ENCODE results near the gene TGIF2. TPM values are rescaled to one million over a fixed set of nuclear protein-coding genes. Genes with fewer than 3 reads are reported as not detected.
A peak's percentile ranks its signal among the peaks of the same experiment; 100 is the strongest.

The TGIF2 gene
- total RNA-seq, 2 donors from 2014 or later: 33.4 to 39.0 TPM

GRCh38 chr20:36544134-36545018 is 29.0 kb upstream of the TGIF2 start:
- H3K9me3 ChIP-seq (ENCODE audit: control insufficient read depth, low read length): no peaks in the 10 kb centered on the region
- peaks cover 54% of the 10 kb centered on the region for H3K36me3 ChIP-seq (ENCODE audit: control insufficient read depth, insufficient read depth, low read length)
- peaks cover 2% of the 10 kb centered on the region for H3K27me3 Mint-ChIP-seq (ENCODE audit: insufficient read depth)
- peak overlapping the region; percentile 89 for H3K4me3 ChIP-seq (ENCODE audit: low read length)
- H3K9me3 Mint-ChIP-seq: no peaks in the 10 kb centered on the region
- no peak overlapping the region for H3K27ac ChIP-seq (ENCODE audit: low read depth, low read length)
- no peaks in the 10 kb centered on the region for H3K27me3 ChIP-seq (ENCODE audit: control insufficient read depth, insufficient read depth, low read length, poor library complexity, severe bottlenecking)
- TF ChIP-seq CTCF (conservative IDR thresholded peaks at IDR 0.05): no peak
- H3K9ac ChIP-seq (ENCODE audit: extremely low read depth, low read length, poor library complexity, severe bottlenecking): no peak overlapping the region
- H3K4me3 Mint-ChIP-seq: no peak overlapping the region
- peaks cover 20% of the 10 kb centered on the region for H3K4me1 ChIP-seq (ENCODE audit: control insufficient read depth, insufficient read depth, low read length)
- H3K27ac Mint-ChIP-seq: peak overlapping the region; percentile 68
- H3K36me3 Mint-ChIP-seq (ENCODE audit: low read depth): peaks cover 29% of the 10 kb centered on the region
- DNase-seq: peak; percentile 52
- peaks cover 25% of the 10 kb centered on the region for H3K4me1 Mint-ChIP-seq
- WGBS, 2 experiments (ENCODE audit: insufficient coverage in 1 of 2, insufficient read length in 1 of 2): 93 to 97% methylated on average over 13 to 15 of the region's 15 CpGs

GRCh38 chr20:36546111-36546736 is 27.2 kb upstream of the TGIF2 start:
- H3K27me3 ChIP-seq (ENCODE audit: control insufficient read depth, insufficient read depth, low read length, poor library complexity, severe bottlenecking): no peaks in the 10 kb centered on the region
- WGBS, 2 experiments (ENCODE audit: insufficient coverage in 1 of 2, insufficient read length in 1 of 2): 93 to 95% methylated on average over 13 to 14 of the region's 14 CpGs
- no peak overlapping the region for H3K27ac Mint-ChIP-seq
- H3K9ac ChIP-seq (ENCODE audit: extremely low read depth, low read length, poor library complexity, severe bottlenecking): no peak overlapping the region
- H3K36me3 ChIP-seq (ENCODE audit: control insufficient read depth, insufficient read depth, low read length): peaks cover 56% of the 10 kb centered on the region
- H3K4me3 Mint-ChIP-seq: no peak overlapping the region
- H3K4me1 ChIP-seq (ENCODE audit: control insufficient read depth, insufficient read depth, low read length): peaks cover 13% of the 10 kb centered on the region
- no peak for TF ChIP-seq CTCF (conservative IDR thresholded peaks at IDR 0.05)
- H3K4me3 ChIP-seq (ENCODE audit: low read length): no peak overlapping the region
- H3K9me3 Mint-ChIP-seq: no peaks in the 10 kb centered on the region
- H3K4me1 Mint-ChIP-seq: peaks cover 19% of the 10 kb centered on the region
- no peak for DNase-seq
- peaks cover 33% of the 10 kb centered on the region for H3K36me3 Mint-ChIP-seq (ENCODE audit: low read depth)
- H3K27me3 Mint-ChIP-seq (ENCODE audit: insufficient read depth): no peaks in the 10 kb centered on the region
- no peak overlapping the region for H3K27ac ChIP-seq (ENCODE audit: low read depth, low read length)
- H3K9me3 ChIP-seq (ENCODE audit: control insufficient read depth, low read length): no peaks in the 10 kb centered on the region

DNA sequence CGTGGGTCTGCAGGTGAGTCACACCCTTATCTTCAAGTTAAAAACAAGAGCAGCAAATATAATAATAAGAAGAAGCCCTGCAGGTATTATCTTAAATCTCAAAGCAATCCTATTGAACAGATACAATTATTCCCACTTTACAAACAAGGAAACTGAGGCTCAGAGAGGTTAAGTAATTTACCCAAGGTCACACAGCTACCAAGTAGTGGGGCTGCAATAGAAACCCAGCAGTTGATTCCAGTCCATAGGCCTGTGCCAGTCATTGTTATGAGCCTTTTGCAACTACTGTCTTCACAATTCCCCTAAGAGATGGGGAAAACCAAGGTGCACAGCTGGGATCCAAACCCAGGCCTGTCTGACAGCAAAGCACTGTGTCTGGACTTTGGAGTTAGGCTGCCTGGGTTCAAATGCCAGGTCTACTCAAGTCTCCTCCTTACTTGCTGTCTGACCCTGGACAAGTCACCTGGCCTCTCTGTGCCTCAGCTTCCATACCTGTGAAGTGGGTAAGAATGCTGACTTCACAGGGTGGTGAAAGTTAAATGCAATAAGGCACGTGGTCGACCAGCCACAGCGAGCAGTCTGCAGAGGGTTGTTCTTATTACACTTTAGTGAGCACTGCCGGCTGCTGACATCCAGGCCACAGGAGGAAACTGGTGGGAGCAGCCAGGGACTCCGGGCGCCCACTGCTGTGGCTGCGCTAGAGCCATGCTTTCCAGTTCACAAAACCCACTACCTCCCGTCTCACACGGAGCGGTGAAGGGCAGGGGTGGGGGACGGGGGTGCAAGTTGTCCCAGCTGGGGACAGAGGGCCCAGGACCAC is 26.0 kb upstream of the TGIF2 start:
- H3K27ac Mint-ChIP-seq: no peak overlapping the region
- H3K27me3 Mint-ChIP-seq (ENCODE audit: insufficient read depth): no peaks in the 10 kb centered on the region
- Histone ChIP-seq H3K27ac (ENCODE audit: low read depth, low read length) (no peak overlapping the region), H3K36me3 (ENCODE audit: control insufficient read depth, insufficient read depth, low read length) (peaks cover 56% of the 10 kb centered on the region), H3K4me1 (ENCODE audit: control insufficient read depth, insufficient read depth, low read length) (peaks cover 13% of the 10 kb centered on the region), H3K4me3 (ENCODE audit: low read length) (no peak overlapping the region), H3K27me3 (ENCODE audit: control insufficient read depth, insufficient read depth, low read length, poor library complexity, severe bottlenecking) (no peaks in the 10 kb centered on the region), H3K9ac (ENCODE audit: extremely low read depth, low read length, poor library complexity, severe bottlenecking) (no peak overlapping the region), H3K9me3 (ENCODE audit: control insufficient read depth, low read length) (no peaks in the 10 kb centered on the region)
- no peaks in the 10 kb centered on the region for H3K9me3 Mint-ChIP-seq
- H3K4me3 Mint-ChIP-seq: no peak overlapping the region
- H3K36me3 Mint-ChIP-seq (ENCODE audit: low read depth): peaks cover 33% of the 10 kb centered on the region
- WGBS, 2 experiments (ENCODE audit: insufficient coverage in 1 of 2, insufficient read length in 1 of 2): 89 to 93% methylated on average over 9 to 12 of the region's 12 CpGs
- peak; percentile 41 for DNase-seq
- TF ChIP-seq CTCF (conservative IDR thresholded peaks at IDR 0.05): no peak
- peaks cover 15% of the 10 kb centered on the region for H3K4me1 Mint-ChIP-seq

All from endodermal cell (in vitro differentiated cells).